ENCODE results near the gene TMEM101.

DNA sequence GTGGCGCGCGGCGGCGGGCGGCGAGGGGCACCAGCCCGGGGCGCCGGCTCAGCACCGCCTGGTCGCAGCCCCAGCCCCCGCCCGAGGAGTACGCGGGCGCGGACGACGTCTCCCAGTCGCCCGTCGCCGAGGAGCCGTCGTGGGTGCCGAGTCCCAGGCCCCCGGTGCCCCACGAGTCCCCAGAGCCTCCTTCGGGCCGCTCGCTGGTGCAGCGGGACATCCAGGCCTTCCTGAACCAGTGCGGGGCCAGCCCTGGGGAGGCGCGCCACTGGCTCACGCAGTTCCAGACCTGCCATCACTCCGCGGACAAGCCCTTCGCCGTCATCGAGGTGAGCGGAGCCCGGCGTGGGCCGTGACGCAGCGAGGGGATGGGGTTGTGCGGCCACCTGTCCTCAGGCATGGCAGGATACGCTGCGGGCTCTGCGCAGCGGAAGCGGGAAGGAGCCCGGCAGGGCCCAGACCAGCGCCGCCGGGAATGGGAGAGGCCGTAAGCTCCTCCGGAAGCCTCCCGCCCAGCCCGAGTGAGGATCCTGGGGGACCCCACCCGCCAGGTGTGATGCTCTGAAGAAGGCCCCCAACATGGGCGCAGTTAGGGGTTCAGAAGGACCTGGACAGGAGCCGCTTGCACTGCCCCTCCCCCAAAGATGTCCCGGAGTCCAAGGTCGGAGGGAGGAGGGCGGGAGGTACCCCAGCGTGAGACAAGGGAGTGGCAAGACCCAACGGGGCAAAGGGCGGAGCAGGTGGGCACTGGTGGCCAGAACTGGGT is 9.8 kb downstream of the TMEM101 start:
- TF ChIP-seq, protein P1, sequence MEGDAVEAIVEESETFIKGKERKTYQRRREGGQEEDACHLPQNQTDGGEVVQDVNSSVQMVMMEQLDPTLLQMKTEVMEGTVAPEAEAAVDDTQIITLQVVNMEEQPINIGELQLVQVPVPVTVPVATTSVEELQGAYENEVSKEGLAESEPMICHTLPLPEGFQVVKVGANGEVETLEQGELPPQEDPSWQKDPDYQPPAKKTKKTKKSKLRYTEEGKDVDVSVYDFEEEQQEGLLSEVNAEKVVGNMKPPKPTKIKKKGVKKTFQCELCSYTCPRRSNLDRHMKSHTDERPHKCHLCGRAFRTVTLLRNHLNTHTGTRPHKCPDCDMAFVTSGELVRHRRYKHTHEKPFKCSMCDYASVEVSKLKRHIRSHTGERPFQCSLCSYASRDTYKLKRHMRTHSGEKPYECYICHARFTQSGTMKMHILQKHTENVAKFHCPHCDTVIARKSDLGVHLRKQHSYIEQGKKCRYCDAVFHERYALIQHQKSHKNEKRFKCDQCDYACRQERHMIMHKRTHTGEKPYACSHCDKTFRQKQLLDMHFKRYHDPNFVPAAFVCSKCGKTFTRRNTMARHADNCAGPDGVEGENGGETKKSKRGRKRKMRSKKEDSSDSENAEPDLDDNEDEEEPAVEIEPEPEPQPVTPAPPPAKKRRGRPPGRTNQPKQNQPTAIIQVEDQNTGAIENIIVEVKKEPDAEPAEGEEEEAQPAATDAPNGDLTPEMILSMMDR (IDR thresholded peaks at IDR 0.05) = no peak
- TF ChIP-seq ZFX (IDR thresholded peaks at IDR 0.05; ENCODE audit: borderline replicate concordance) = no peak
